Middle frontal gyrus (tissue), 1 donor: ENCODE results near the gene KRT79.

ENCODE experiments used
- DNase-seq: peaks from one replicate; pipeline ENCODE4 v3.0.0-alpha.2; 2015; ENCODE audit warnings: low spot score; ENCODE audit errors: extremely low spot score

The KRT79 gene

GRCh38 chr12:52819731-52820510, 14.2 kb downstream of the KRT79 start:
- DNase-seq, result no peak

- no peak for DNase-seq
Observed at GRCh38 chr12:52818887-52819420, 15.2 kb downstream of the KRT79 start.

- DNase-seq, result no peak
Observed at GRCh38 chr12:52818388-52818787, 15.7 kb downstream of the KRT79 start.

GRCh38 chr12:52817699-52818238, 16.3 kb downstream of the KRT79 start:
- no peak for DNase-seq

GRCh38 chr12:52817003-52817698, 17.0 kb downstream of the KRT79 start:
- DNase-seq, result no peak

- no peak for DNase-seq
Observed at GRCh38 chr12:52815676-52816588, 18.2 kb downstream of the KRT79 start.

- no peak for DNase-seq
Observed at GRCh38 chr12:52815161-52815560, 18.9 kb downstream of the KRT79 start.

GRCh38 chr12:52814710-52815155, 19.4 kb downstream of the KRT79 start:
- no peak for DNase-seq

GRCh38 chr12:52813885-52814709, 20.0 kb downstream of the KRT79 start, which contains the start of gene KRT4:
Gene KRT4 (minus strand): TSS chr12:52814116. CDS start chr12:52814058, 58 bp downstream.
- no peak for DNase-seq

- no peak for DNase-seq
Observed at GRCh38 chr12:52813203-52813819, 20.8 kb downstream of the KRT79 start.

GRCh38 chr12:52812749-52813148, 21.4 kb downstream of the KRT79 start:
- no peak for DNase-seq

GRCh38 chr12:52812073-52812400, 22.1 kb downstream of the KRT79 start:
- DNase-seq, result no peak

- DNase-seq, result no peak
Observed at GRCh38 chr12:52811191-52812072, 22.7 kb downstream of the KRT79 start.

GRCh38 chr12:52810554-52810953, 23.6 kb downstream of the KRT79 start:
- no peak for DNase-seq

- no peak for DNase-seq
Observed at GRCh38 chr12:52809166-52809565, 24.9 kb downstream of the KRT79 start.

GRCh38 chr12:52808573-52809160, 25.4 kb downstream of the KRT79 start:
- no peak for DNase-seq

GRCh38 chr12:52807544-52808470, 26.3 kb downstream of the KRT79 start:
- no peak for DNase-seq
